Skeletal muscle satellite cell (primary cell): ENCODE measurements around the gene ODC1.

Experiments
- H3K27me3 ChIP-seq: 2 replicates; pipeline ENCODE4 v1.7.0; 2013; ENCODE audit warnings: low read length; ENCODE audit not compliant: control insufficient read depth, insufficient read depth
- H3K36me3 ChIP-seq: 2 replicates; pipeline ENCODE4 v1.7.0; 2013; ENCODE audit warnings: mild to moderate bottlenecking, control low read depth, low read length; ENCODE audit not compliant: insufficient read depth
- H3K4me1 ChIP-seq: 2 replicates; pipeline ENCODE4 v1.7.0; 2013; ENCODE audit warnings: low read length; ENCODE audit not compliant: control insufficient read depth, insufficient read depth
- H3K4me2 ChIP-seq: 2 replicates; pipeline ENCODE4 v1.7.0; 2013; ENCODE audit warnings: mild to moderate bottlenecking, low read length
- H3K4me3 ChIP-seq: 2 replicates; pipeline ENCODE4 v1.7.0; 2013; ENCODE audit warnings: low read length
- H3K9ac ChIP-seq: 2 replicates; pipeline ENCODE4 v1.7.0; 2013; ENCODE audit warnings: mild to moderate bottlenecking, low read depth, low read length, moderate library complexity
- H3K9me3 ChIP-seq: replicated peaks from 2 replicates; pipeline ENCODE4 v1.7.0; 2013; ENCODE audit warnings: mild to moderate bottlenecking, control low read depth, low read length

ODC1 gene

GRCh38 chr2:10408649-10409579, 39.2 kb downstream of the ODC1 start:
- Histone ChIP-seq H3K9ac (peak overlapping the region; percentile 76), H3K4me1 (peaks cover 73% of the 10 kb centered on the region), H3K9me3 (no peaks in the 10 kb centered on the region), H3K36me3 (peaks cover 18% of the 10 kb centered on the region), H3K4me3 (no peak overlapping the region), H3K27me3 (no peaks in the 10 kb centered on the region), H3K4me2 (peak overlapping the region; percentile 50)

GRCh38 chr2:10407841-10408648, 40.1 kb downstream of the ODC1 start:
- peak overlapping the region; percentile 50 for H3K4me2 ChIP-seq
- peak overlapping the region; percentile 76 for H3K9ac ChIP-seq
- H3K4me1 ChIP-seq, result peaks cover 67% of the 10 kb centered on the region
- H3K4me3 ChIP-seq, result no peak overlapping the region
- no peaks in the 10 kb centered on the region for H3K27me3 ChIP-seq
- peaks cover 18% of the 10 kb centered on the region for H3K36me3 ChIP-seq
- no peaks in the 10 kb centered on the region for H3K9me3 ChIP-seq

- Histone ChIP-seq H3K4me3 (no peak overlapping the region), H3K36me3 (peaks cover 12% of the 10 kb centered on the region), H3K9ac (peak overlapping the region; percentile 76), H3K4me1 (peaks cover 73% of the 10 kb centered on the region), H3K4me2 (peak overlapping the region; percentile 50), H3K9me3 (no peaks in the 10 kb centered on the region), H3K27me3 (no peaks in the 10 kb centered on the region)
These were observed 40.7 kb downstream of the ODC1 start for GRCh38 chr2:10407432-10407831.

- H3K4me3 ChIP-seq, result peak overlapping the region; percentile 32
- peak overlapping the region; percentile 57 for H3K4me2 ChIP-seq
- H3K36me3 ChIP-seq, result peaks cover 8% of the 10 kb centered on the region
- H3K9ac ChIP-seq, result peak overlapping the region; percentile 76
- H3K4me1 ChIP-seq, result peaks cover 78% of the 10 kb centered on the region
- no peaks in the 10 kb centered on the region for H3K9me3 ChIP-seq
- H3K27me3 ChIP-seq, result no peaks in the 10 kb centered on the region
These were observed 41.5 kb downstream of the ODC1 start for GRCh38 chr2:10406491-10407188.

- no peaks in the 10 kb centered on the region for H3K27me3 ChIP-seq
- peak overlapping the region; percentile 76 for H3K9ac ChIP-seq
- H3K36me3 ChIP-seq, result peaks cover 11% of the 10 kb centered on the region
- peaks cover 82% of the 10 kb centered on the region for H3K4me1 ChIP-seq
- H3K9me3 ChIP-seq, result no peaks in the 10 kb centered on the region
- peak overlapping the region; percentile 32 for H3K4me3 ChIP-seq
- peak overlapping the region; percentile 57 for H3K4me2 ChIP-seq
These were observed 42.1 kb downstream of the ODC1 start for GRCh38 chr2:10406016-10406415.

- Histone ChIP-seq H3K36me3 (peaks cover 15% of the 10 kb centered on the region), H3K4me3 (peak overlapping the region; percentile 23), H3K4me2 (peak overlapping the region; percentile 57), H3K9me3 (no peaks in the 10 kb centered on the region), H3K9ac (peak overlapping the region; percentile 76), H3K4me1 (peaks cover 77% of the 10 kb centered on the region), H3K27me3 (no peaks in the 10 kb centered on the region)
These were observed 42.7 kb downstream of the ODC1 start for GRCh38 chr2:10405448-10405847.

GRCh38 chr2:10404324-10405143, 43.6 kb downstream of the ODC1 start:
- peak overlapping the region; percentile 76 for H3K9ac ChIP-seq
- peaks cover 72% of the 10 kb centered on the region for H3K4me1 ChIP-seq
- H3K9me3 ChIP-seq, result no peaks in the 10 kb centered on the region
- peak overlapping the region; percentile 23 for H3K4me3 ChIP-seq
- H3K27me3 ChIP-seq, result no peaks in the 10 kb centered on the region
- peaks cover 23% of the 10 kb centered on the region for H3K36me3 ChIP-seq
- peak overlapping the region; percentile 52 for H3K4me2 ChIP-seq

- Histone ChIP-seq H3K4me3 (no peak overlapping the region), H3K9me3 (no peaks in the 10 kb centered on the region), H3K4me1 (peaks cover 55% of the 10 kb centered on the region), H3K4me2 (no peak overlapping the region), H3K27me3 (no peaks in the 10 kb centered on the region), H3K36me3 (peaks cover 24% of the 10 kb centered on the region), H3K9ac (no peak overlapping the region)
These were observed 45.4 kb downstream of the ODC1 start for GRCh38 chr2:10402653-10403215.

- Histone ChIP-seq H3K9me3 (no peaks in the 10 kb centered on the region), H3K36me3 (peaks cover 24% of the 10 kb centered on the region), H3K9ac (no peak overlapping the region), H3K4me1 (peaks cover 49% of the 10 kb centered on the region), H3K4me2 (no peak overlapping the region), H3K4me3 (no peak overlapping the region), H3K27me3 (no peaks in the 10 kb centered on the region)
These were observed 46.0 kb downstream of the ODC1 start for GRCh38 chr2:10402062-10402585.
